Fibroblast of lung (primary cell): ENCODE results near the gene ZNF827.

Experiments
- EZH2 ChIP-seq: IDR thresholded peaks from 2 replicates; pipeline ENCODE4 v1.5.1; 2012; ENCODE audit warnings: low read length, control low read depth, mild to moderate bottlenecking; ENCODE audit errors: missing control alignments
- TF ChIP-seq, protein P1 (sequence below), 2 donors: IDR thresholded peaks in 1 of 2; conservative IDR thresholded peaks in 1 of 2; 1 replicate in 1 of 2; 2 replicates in 1 of 2; pipeline ENCODE4 v1.5.1; 2011 to 2012; ENCODE audit warnings: low read length in 2 of 2, control low read depth in 1 of 2, inconsistent platforms in 1 of 2, low read depth in 1 of 2, mild to moderate bottlenecking in 1 of 2

DNA sequence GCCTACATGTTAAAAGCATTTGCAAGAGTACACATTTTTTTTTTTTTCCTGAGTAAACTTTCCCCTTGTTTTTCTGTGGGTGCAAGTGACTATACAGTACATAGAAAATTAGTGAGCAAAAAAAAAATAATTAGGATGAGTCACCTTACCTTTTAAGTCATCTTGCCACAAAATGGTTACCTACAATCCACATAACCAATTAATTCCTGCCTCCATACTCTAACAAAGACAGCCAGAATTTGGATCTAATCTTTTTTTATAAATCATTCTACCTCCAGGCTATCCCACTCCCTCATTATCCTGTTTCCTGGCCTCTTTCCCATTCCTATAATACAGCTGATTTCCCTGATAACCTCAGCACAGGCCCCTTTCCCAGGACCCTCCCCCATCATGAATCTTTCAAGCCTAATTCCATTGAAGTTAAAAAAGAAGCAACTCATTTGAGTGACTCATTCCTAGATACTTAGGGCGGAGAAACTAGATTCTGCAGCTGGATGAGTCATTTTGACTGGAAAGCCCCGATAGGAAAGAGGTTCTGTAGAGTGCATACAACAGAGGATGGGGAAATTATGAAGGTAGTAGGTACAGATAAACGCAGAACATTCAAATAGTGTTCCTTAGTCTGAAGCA, 130.5 kb downstream of the ZNF827 start:
- TF ChIP-seq, protein P1, sequence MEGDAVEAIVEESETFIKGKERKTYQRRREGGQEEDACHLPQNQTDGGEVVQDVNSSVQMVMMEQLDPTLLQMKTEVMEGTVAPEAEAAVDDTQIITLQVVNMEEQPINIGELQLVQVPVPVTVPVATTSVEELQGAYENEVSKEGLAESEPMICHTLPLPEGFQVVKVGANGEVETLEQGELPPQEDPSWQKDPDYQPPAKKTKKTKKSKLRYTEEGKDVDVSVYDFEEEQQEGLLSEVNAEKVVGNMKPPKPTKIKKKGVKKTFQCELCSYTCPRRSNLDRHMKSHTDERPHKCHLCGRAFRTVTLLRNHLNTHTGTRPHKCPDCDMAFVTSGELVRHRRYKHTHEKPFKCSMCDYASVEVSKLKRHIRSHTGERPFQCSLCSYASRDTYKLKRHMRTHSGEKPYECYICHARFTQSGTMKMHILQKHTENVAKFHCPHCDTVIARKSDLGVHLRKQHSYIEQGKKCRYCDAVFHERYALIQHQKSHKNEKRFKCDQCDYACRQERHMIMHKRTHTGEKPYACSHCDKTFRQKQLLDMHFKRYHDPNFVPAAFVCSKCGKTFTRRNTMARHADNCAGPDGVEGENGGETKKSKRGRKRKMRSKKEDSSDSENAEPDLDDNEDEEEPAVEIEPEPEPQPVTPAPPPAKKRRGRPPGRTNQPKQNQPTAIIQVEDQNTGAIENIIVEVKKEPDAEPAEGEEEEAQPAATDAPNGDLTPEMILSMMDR (conservative IDR thresholded peaks at IDR 0.05 in 1 of 2, IDR thresholded peaks at IDR 0.05 in 1 of 2; ENCODE audit: low read depth in 1 of 2, low read length in 2 of 2), result no peak
- TF ChIP-seq EZH2, result no peak
